Measurements from ENCODE around the gene PKD1L1.

PKD1L1 gene

GRCh38 chr7:47902013-47902412, 46.3 kb downstream of the PKD1L1 start:
- no peak overlapping the region for H3K27ac ChIP-seq
- TF ChIP-seq, protein P1, sequence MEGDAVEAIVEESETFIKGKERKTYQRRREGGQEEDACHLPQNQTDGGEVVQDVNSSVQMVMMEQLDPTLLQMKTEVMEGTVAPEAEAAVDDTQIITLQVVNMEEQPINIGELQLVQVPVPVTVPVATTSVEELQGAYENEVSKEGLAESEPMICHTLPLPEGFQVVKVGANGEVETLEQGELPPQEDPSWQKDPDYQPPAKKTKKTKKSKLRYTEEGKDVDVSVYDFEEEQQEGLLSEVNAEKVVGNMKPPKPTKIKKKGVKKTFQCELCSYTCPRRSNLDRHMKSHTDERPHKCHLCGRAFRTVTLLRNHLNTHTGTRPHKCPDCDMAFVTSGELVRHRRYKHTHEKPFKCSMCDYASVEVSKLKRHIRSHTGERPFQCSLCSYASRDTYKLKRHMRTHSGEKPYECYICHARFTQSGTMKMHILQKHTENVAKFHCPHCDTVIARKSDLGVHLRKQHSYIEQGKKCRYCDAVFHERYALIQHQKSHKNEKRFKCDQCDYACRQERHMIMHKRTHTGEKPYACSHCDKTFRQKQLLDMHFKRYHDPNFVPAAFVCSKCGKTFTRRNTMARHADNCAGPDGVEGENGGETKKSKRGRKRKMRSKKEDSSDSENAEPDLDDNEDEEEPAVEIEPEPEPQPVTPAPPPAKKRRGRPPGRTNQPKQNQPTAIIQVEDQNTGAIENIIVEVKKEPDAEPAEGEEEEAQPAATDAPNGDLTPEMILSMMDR (conservative IDR thresholded peaks at IDR 0.05) = no peak

GRCh38 chr7:47901542-47901941, 46.7 kb downstream of the PKD1L1 start:
- TF ChIP-seq, protein P1 (conservative IDR thresholded peaks at IDR 0.05) = no peak
- no peak overlapping the region for H3K27ac ChIP-seq

GRCh38 chr7:47897831-47898230, 50.4 kb downstream of the PKD1L1 start:
- H3K27ac ChIP-seq = no peak overlapping the region
- TF ChIP-seq, protein P1 (conservative IDR thresholded peaks at IDR 0.05) = no peak

GRCh38 chr7:47896809-47897423, 51.4 kb downstream of the PKD1L1 start:
- TF ChIP-seq, protein P1 (conservative IDR thresholded peaks at IDR 0.05) = no peak
- H3K27ac ChIP-seq = no peak overlapping the region

- TF ChIP-seq, protein P1 (conservative IDR thresholded peaks at IDR 0.05) = no peak
- H3K27ac ChIP-seq = no peak overlapping the region
Observed at GRCh38 chr7:47895026-47895425, 53.2 kb downstream of the PKD1L1 start.

DNA sequence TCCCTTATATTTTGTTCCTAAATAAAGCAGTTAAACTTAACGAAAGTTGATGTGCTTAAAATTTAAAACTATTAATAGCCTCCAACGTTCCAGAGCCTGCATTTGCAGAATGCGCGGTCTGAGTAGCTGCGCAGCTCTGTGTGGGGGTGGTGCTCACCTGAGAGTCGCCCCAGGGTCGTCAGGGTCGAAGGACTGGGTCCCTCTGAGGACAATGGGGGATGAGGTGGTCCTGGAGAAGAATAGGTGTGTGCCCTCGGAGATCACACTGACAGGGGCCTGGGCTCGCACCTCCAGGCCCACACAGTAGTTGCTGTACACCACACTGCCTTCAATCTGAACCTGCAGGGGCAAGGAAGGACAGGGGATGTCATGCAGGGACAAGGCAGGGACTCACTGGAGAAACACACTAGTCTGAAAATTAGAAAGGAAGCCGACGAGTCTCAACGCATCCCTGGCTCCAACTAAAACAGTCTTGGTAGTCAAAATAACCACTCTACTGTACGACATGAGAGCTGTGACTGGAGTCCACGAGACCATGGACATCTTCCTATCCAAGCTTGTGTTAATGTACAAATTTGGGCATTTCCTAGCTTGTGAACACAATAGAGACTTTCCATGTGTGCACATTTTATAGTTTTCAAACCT, 54.4 kb downstream of the PKD1L1 start:
- TF ChIP-seq, protein P1 (conservative IDR thresholded peaks at IDR 0.05) = no peak
- H3K27ac ChIP-seq = no peak overlapping the region

- H3K27ac ChIP-seq = no peak overlapping the region
- TF ChIP-seq, protein P1 (conservative IDR thresholded peaks at IDR 0.05) = no peak
Observed at GRCh38 chr7:47893238-47893637, 55.0 kb downstream of the PKD1L1 start.

All from VCaP (cell line).